ENCODE results near the gene ARHGAP20.

The ARHGAP20 gene

DNA sequence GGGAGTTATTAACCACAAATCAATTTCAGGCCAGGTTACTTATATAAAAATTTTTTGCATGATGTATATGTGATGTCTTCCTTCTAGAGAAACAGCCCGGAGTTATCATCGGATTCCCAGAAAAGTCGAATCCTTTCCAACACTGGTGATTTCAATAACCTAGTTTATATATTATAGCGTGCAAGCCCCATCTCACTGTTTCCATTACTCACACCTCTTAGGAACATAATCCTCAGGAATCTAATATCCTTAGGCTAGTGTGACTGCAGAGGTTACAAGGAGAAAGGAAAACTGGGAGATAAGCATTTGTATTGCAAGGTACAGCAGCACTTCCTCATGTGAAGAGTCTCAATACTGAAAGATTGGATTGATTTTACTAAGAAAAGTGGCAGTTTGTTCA is 20.3 kb downstream of the ARHGAP20 start:
- Histone ChIP-seq H3K4me1 (ENCODE audit: low read length) (no peaks in the 10 kb centered on the region), H4K20me1 (ENCODE audit: insufficient read depth, low read length) (no peaks in the 10 kb centered on the region), H3F3A (ENCODE audit: insufficient read depth, low read length) (no peaks in the 10 kb centered on the region), H3K27me3 (replicated peaks; ENCODE audit: insufficient read depth, low read length) (no peaks in the 10 kb centered on the region), H3K4me3 (ENCODE audit: low read length) (no peak overlapping the region), H3K79me2 (ENCODE audit: low read length) (no peaks in the 10 kb centered on the region), H3K4me2 (ENCODE audit: low read depth, low read length) (no peak overlapping the region), H3K9ac (ENCODE audit: low read length) (no peak overlapping the region), H3K27ac (ENCODE audit: low read length) (no peak overlapping the region), H2AFZ (ENCODE audit: low read length) (no peak overlapping the region), H3K9me3 (replicated peaks; ENCODE audit: insufficient read depth, low read length) (no peaks in the 10 kb centered on the region), H3K9me2 (replicated peaks; ENCODE audit: insufficient read depth, low read length) (no peaks in the 10 kb centered on the region), H3K36me3 (replicated peaks; ENCODE audit: insufficient read depth, low read length) (no peaks in the 10 kb centered on the region)
- DNase-seq = no peak
- TF ChIP-seq EZH2 (optimal IDR thresholded peaks at IDR 0.05; ENCODE audit: low read depth, low read length) = no peak
- TF ChIP-seq, protein P1, sequence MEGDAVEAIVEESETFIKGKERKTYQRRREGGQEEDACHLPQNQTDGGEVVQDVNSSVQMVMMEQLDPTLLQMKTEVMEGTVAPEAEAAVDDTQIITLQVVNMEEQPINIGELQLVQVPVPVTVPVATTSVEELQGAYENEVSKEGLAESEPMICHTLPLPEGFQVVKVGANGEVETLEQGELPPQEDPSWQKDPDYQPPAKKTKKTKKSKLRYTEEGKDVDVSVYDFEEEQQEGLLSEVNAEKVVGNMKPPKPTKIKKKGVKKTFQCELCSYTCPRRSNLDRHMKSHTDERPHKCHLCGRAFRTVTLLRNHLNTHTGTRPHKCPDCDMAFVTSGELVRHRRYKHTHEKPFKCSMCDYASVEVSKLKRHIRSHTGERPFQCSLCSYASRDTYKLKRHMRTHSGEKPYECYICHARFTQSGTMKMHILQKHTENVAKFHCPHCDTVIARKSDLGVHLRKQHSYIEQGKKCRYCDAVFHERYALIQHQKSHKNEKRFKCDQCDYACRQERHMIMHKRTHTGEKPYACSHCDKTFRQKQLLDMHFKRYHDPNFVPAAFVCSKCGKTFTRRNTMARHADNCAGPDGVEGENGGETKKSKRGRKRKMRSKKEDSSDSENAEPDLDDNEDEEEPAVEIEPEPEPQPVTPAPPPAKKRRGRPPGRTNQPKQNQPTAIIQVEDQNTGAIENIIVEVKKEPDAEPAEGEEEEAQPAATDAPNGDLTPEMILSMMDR (IDR thresholded peaks at IDR 0.05; ENCODE audit: low read length) = no peak
- no peak for TF ChIP-seq EZH2phosphoT487 (IDR thresholded peaks at IDR 0.05; ENCODE audit: low read length)

DNA sequence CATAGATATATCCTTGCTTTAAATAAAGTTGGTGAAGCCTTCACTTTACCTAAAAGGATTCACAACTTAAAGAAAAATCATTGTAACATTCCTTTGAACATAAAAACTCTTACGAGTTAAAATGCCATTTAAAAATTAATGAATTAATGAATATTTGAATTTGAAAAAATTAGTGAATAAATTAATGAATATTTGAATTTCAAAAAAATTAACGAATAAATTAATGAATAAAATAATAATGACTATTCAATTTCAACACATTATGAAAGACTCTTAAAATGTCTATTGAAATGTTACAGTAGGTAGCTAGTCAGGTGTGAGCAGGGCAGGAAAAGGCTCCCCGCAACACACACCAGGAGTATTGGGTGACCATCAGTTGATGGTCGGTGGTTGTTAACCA is 22.9 kb downstream of the ARHGAP20 start:
- H4K20me1 ChIP-seq (ENCODE audit: insufficient read depth, low read length) = no peaks in the 10 kb centered on the region
- H3K36me3 ChIP-seq (replicated peaks; ENCODE audit: insufficient read depth, low read length) = no peaks in the 10 kb centered on the region
- no peaks in the 10 kb centered on the region for H3F3A ChIP-seq (ENCODE audit: insufficient read depth, low read length)
- no peak overlapping the region for H2AFZ ChIP-seq (ENCODE audit: low read length)
- no peak overlapping the region for H3K4me2 ChIP-seq (ENCODE audit: low read depth, low read length)
- H3K79me2 ChIP-seq (ENCODE audit: low read length) = no peaks in the 10 kb centered on the region
- DNase-seq = no peak
- H3K9me2 ChIP-seq (replicated peaks; ENCODE audit: insufficient read depth, low read length) = no peaks in the 10 kb centered on the region
- H3K27me3 ChIP-seq (replicated peaks; ENCODE audit: insufficient read depth, low read length) = no peaks in the 10 kb centered on the region
- H3K4me1 ChIP-seq (ENCODE audit: low read length) = no peaks in the 10 kb centered on the region
- TF ChIP-seq EZH2phosphoT487 (IDR thresholded peaks at IDR 0.05; ENCODE audit: low read length) (no peak), EZH2 (optimal IDR thresholded peaks at IDR 0.05; ENCODE audit: low read depth, low read length) (no peak)
- TF ChIP-seq, protein P1 (IDR thresholded peaks at IDR 0.05; ENCODE audit: low read length) = no peak
- H3K9ac ChIP-seq (ENCODE audit: low read length) = no peak overlapping the region
- H3K9me3 ChIP-seq (replicated peaks; ENCODE audit: insufficient read depth, low read length) = no peaks in the 10 kb centered on the region
- no peak overlapping the region for H3K27ac ChIP-seq (ENCODE audit: low read length)
- H3K4me3 ChIP-seq (ENCODE audit: low read length) = no peak overlapping the region

DNA sequence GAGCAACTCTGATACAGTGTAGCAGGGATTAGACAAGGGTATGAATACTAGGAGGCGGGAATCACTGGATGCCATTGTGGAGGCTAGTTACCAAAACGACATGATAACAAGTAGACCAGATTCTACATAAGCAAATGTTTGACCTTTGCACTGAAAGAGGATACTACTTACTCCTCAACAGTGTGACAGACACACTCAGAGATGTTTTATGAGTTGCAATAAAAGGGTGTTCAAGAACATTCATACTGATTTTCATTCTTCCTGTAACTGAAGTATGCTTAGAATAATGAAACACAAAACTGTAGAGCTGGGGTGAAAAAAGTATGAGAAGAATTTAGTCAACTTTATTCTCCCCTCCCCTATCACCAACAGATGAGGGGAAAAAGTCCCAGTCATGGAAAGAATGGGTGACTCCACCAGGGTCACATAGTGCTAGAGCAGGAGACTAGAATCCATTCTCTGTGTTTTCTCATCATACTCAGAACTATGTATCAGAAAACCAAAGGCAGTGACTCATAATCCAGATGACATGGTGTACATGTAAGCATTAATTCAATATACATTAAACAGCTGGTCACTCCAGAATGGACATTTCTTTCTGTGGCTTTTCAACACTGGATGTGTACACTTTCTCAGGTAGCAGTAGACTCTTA is 32.8 kb downstream of the ARHGAP20 start:
- TF ChIP-seq EZH2phosphoT487 (IDR thresholded peaks at IDR 0.05; ENCODE audit: low read length) (no peak), EZH2 (optimal IDR thresholded peaks at IDR 0.05; ENCODE audit: low read depth, low read length) (no peak)
- TF ChIP-seq, protein P1 (IDR thresholded peaks at IDR 0.05; ENCODE audit: low read length) = no peak
- no peak for DNase-seq
- 0 out of 2 replicates have a peak, but pooled peaks cover 2% of the 10 kb centered on the region for H3K9me2 ChIP-seq (replicated peaks; ENCODE audit: insufficient read depth, low read length)
- no peak overlapping the region for H3K4me3 ChIP-seq (ENCODE audit: low read length)
- no peak overlapping the region for H3K4me2 ChIP-seq (ENCODE audit: low read depth, low read length)
- no peak overlapping the region for H2AFZ ChIP-seq (ENCODE audit: low read length)
- H3K27ac ChIP-seq (ENCODE audit: low read length) = no peak overlapping the region
- H3K9me3 ChIP-seq (replicated peaks; ENCODE audit: insufficient read depth, low read length) = no peaks in the 10 kb centered on the region
- no peak overlapping the region for H3K9ac ChIP-seq (ENCODE audit: low read length)
- no peaks in the 10 kb centered on the region for H3K4me1 ChIP-seq (ENCODE audit: low read length)
- H4K20me1 ChIP-seq (ENCODE audit: insufficient read depth, low read length) = no peaks in the 10 kb centered on the region
- no peaks in the 10 kb centered on the region for H3K27me3 ChIP-seq (replicated peaks; ENCODE audit: insufficient read depth, low read length)
- H3K79me2 ChIP-seq (ENCODE audit: low read length) = no peaks in the 10 kb centered on the region
- H3K36me3 ChIP-seq (replicated peaks; ENCODE audit: insufficient read depth, low read length) = no peaks in the 10 kb centered on the region
- H3F3A ChIP-seq (ENCODE audit: insufficient read depth, low read length) = no peaks in the 10 kb centered on the region
